ENCODE measurements around the gene SYT5.

- no peak for TF ChIP-seq POLR2AphosphoS5 (IDR thresholded peaks at IDR 0.05)
- TF ChIP-seq POLR2A (IDR thresholded peaks at IDR 0.05), result no peak
Observed at GRCh38 chr19:55169136-55169535, 11.0 kb downstream of the SYT5 start.
